A673 (cell line): ENCODE measurements around the gene KAZN. TPM values are rescaled to one million over a fixed set of nuclear protein-coding genes. Genes with fewer than 3 reads are reported as not detected.

ENCODE experiments used
- BruUV-seq: library from RNA; stranded (reverse); fragments of 400-500 nt; replicated peaks from 2 replicates; lab custom pipeline; 2021; lab: Mats Ljungman, UMichigan
- CTCF ChIA-PET: fragments of 300-600 bp; sonication (Branson Sonifier 250); formaldehyde crosslinking; loops from one replicate; lab custom pipeline; 2022; ENCODE audit warnings: antibody characterized with exemption; lab: Charles Lee
- POLR2A ChIA-PET: fragments of 300-600 bp; sonication (Branson Sonifier 250); formaldehyde crosslinking; loops from one replicate; lab custom pipeline; 2022; ENCODE audit warnings: antibody characterized with exemption; ENCODE audit not compliant: low non-redundant PET; lab: Charles Lee
- DNase-seq: peaks from one replicate; pipeline ENCODE4 v3.0.0-alpha.2; 2015; ENCODE audit warnings: low spot score
- H3K27ac ChIP-seq: fragments of 200-600 bp; sonication (generic); 2 replicates; pipeline ENCODE4 v1.5.1; 2016; ENCODE audit warnings: mixed run types, low read depth, mild to moderate bottlenecking, mixed read lengths, antibody characterized with exemption, low read length; ENCODE audit not compliant: poor library complexity, severe bottlenecking
- H3K27me3 ChIP-seq: fragments of 200-600 bp; sonication (generic); replicated peaks from 2 replicates; pipeline ENCODE4 v1.6.1; 2017; ENCODE audit warnings: mixed run types, low read depth, mild to moderate bottlenecking, mixed read lengths, antibody characterized with exemption, low read length; ENCODE audit not compliant: insufficient read depth, poor library complexity
- H3K36me3 ChIP-seq: fragments of 200-600 bp; sonication (generic); 2 replicates; pipeline ENCODE4 v1.6.1; 2016; ENCODE audit warnings: mixed run types, mild to moderate bottlenecking, mixed read lengths, antibody characterized with exemption, low read length; ENCODE audit not compliant: insufficient read depth, poor library complexity, severe bottlenecking
- H3K4me1 ChIP-seq: fragments of 200-600 bp; sonication (generic); 2 replicates; pipeline ENCODE4 v1.6.1; 2017; ENCODE audit warnings: mixed run types, mild to moderate bottlenecking, mixed read lengths, antibody characterized with exemption, low read length; ENCODE audit not compliant: insufficient read depth, poor library complexity, severe bottlenecking
- H3K4me3 ChIP-seq: fragments of 200-600 bp; sonication (generic); 2 replicates; pipeline ENCODE4 v1.5.1; 2016; ENCODE audit warnings: low read depth, mixed run types, mild to moderate bottlenecking, mixed read lengths, low read length; ENCODE audit not compliant: poor library complexity, severe bottlenecking
- H3K9me3 ChIP-seq: fragments of 200-600 bp; sonication (generic); 2 replicates; pipeline ENCODE4 v1.6.1; 2016; ENCODE audit warnings: mixed run types, low read depth, mild to moderate bottlenecking, mixed read lengths, antibody characterized with exemption, low read length; ENCODE audit not compliant: poor library complexity, severe bottlenecking
- EZH2 ChIP-seq: fragments of 200-600 bp; sonication (generic); IDR thresholded peaks from 2 replicates; pipeline ENCODE4 v1.6.1; 2017; ENCODE audit warnings: borderline replicate concordance, low read depth, mild to moderate bottlenecking, mixed read lengths, antibody characterized with exemption, low read length; ENCODE audit not compliant: poor library complexity, severe bottlenecking
- intact Hi-C: fragments of 100-400 bp; cut with micrococcal nuclease; formaldehyde crosslinking; loops from one replicate; pipeline ENCODE4 v1.10.0; 2022; ENCODE audit not compliant: unreplicated experiment
- total RNA-seq: library from RNA; stranded (reverse); gene quantifications from 2 replicates; pipeline ENCODE4 v1.2.3, GENCODE V29; 2021
- TF ChIP-seq, protein P1 (sequence below): fragments of 300-800, 200-600 bp; sonication (generic); conservative IDR thresholded peaks from 2 replicates; pipeline ENCODE4 v1.5.1; 2017; ENCODE audit warnings: low read depth, mild to moderate bottlenecking, antibody characterized with exemption, low read length, moderate library complexity, mixed read lengths

Gene KAZN
- total RNA-seq, 1 experiment from 2014 or later = 8.0 TPM

DNA sequence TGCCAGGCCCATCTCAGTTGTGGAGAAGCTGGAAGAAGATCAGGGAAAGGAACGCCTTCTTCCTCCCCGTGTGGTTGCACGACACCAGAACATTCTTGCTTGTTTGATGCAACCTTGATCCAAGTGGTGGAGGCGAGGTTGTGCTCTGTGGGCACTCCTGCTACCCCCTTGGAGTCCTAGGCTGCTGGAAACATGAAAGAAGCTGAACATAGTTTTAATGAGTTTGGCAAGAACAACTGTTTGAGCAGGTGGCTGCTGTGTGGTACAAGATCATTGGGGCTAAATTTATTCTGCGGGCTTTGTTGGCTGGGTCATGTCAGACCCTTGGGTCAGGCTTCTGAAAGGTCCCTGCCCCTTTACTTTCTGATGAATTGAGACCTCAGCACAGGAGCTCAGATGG, 5.9 kb downstream of the KAZN start:
- no peak overlapping the region for H3K27ac ChIP-seq
- H3K4me3 ChIP-seq = no peak overlapping the region
- no peaks in the 10 kb centered on the region for H3K36me3 ChIP-seq
- peaks cover 22% of the 10 kb centered on the region for H3K27me3 ChIP-seq
- TF ChIP-seq EZH2 = no peak
- TF ChIP-seq, protein P1, sequence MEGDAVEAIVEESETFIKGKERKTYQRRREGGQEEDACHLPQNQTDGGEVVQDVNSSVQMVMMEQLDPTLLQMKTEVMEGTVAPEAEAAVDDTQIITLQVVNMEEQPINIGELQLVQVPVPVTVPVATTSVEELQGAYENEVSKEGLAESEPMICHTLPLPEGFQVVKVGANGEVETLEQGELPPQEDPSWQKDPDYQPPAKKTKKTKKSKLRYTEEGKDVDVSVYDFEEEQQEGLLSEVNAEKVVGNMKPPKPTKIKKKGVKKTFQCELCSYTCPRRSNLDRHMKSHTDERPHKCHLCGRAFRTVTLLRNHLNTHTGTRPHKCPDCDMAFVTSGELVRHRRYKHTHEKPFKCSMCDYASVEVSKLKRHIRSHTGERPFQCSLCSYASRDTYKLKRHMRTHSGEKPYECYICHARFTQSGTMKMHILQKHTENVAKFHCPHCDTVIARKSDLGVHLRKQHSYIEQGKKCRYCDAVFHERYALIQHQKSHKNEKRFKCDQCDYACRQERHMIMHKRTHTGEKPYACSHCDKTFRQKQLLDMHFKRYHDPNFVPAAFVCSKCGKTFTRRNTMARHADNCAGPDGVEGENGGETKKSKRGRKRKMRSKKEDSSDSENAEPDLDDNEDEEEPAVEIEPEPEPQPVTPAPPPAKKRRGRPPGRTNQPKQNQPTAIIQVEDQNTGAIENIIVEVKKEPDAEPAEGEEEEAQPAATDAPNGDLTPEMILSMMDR = no peak
- H3K9me3 ChIP-seq = no peaks in the 10 kb centered on the region
- intact Hi-C loops = loop anchor here (10.0 kb wide), 1 partner anchor 420 kb away; no protein-coding TSS in a partner anchor
- H3K4me1 ChIP-seq = peaks cover 15% of the 10 kb centered on the region
- POLR2A ChIA-PET = no interaction called here
- no peak for DNase-seq
- CTCF ChIA-PET = no interaction called here
- BruUV-seq = no TSS peak

GRCh38 chr1:14605945-14606344, 7.5 kb downstream of the KAZN start:
- Histone ChIP-seq H3K4me1 (peaks cover 12% of the 10 kb centered on the region), H3K27ac (no peak overlapping the region), H3K4me3 (no peak overlapping the region), H3K9me3 (no peaks in the 10 kb centered on the region), H3K36me3 (no peaks in the 10 kb centered on the region), H3K27me3 (peaks cover 7% of the 10 kb centered on the region)
- ChIA-PET CTCF (no interaction called here), POLR2A (no interaction called here)
- DNase-seq = no peak
- intact Hi-C loops = loop anchor here (10.0 kb wide), 1 partner anchor 419 kb away; no protein-coding TSS in a partner anchor
- no peak for TF ChIP-seq EZH2
- TF ChIP-seq, protein P1 = no peak
- no TSS peak for BruUV-seq

GRCh38 chr1:14606632-14607031, 8.1 kb downstream of the KAZN start:
- CTCF ChIA-PET = interaction anchor here (0.6 to 1.6 kb wide), 3 partner anchors 169 to 493 kb away, joined by 3 to 4 read pairs (median 4); no protein-coding TSS in a partner anchor
- intact Hi-C loops = loop anchor here (10.0 kb wide), 1 partner anchor 418 kb away; no protein-coding TSS in a partner anchor
- no TSS peak for BruUV-seq

More at GRCh38 chr1:14606632-14607031, 8.1 kb downstream of the KAZN start:
- no peaks in the 10 kb centered on the region for H3K27me3 ChIP-seq
- no peaks in the 10 kb centered on the region for H3K36me3 ChIP-seq
- no peak overlapping the region for H3K27ac ChIP-seq
- POLR2A ChIA-PET = no interaction called here
- H3K4me1 ChIP-seq = peaks cover 10% of the 10 kb centered on the region
- DNase-seq = peak; percentile 27
- H3K4me3 ChIP-seq = no peak overlapping the region
- no peaks in the 10 kb centered on the region for H3K9me3 ChIP-seq
- TF ChIP-seq, protein P1 = peak; percentile 48
- no peak for TF ChIP-seq EZH2
